ENCODE measurements around the gene OSBPL1A.

Gene OSBPL1A

GRCh38 chr18:24413148-24413547, 15.5 kb upstream of the OSBPL1A start:
- Histone ChIP-seq H3K27ac (ENCODE audit: low read length) (no peak overlapping the region), H3K4me2 (ENCODE audit: low read length) (no peak overlapping the region), H3K36me3 (replicated peaks; ENCODE audit: low read depth, low read length) (no peaks in the 10 kb centered on the region), H3K4me1 (ENCODE audit: low read length) (peaks cover 7% of the 10 kb centered on the region), H2AFZ (ENCODE audit: low read depth, low read length) (no peak overlapping the region), H3K9ac (ENCODE audit: low read length) (no peak overlapping the region), H4K20me1 (ENCODE audit: insufficient read depth, low read length) (no peaks in the 10 kb centered on the region), H3K9me3 (ENCODE audit: insufficient read depth, low read length) (no peaks in the 10 kb centered on the region), H3K27me3 (ENCODE audit: low read depth, low read length) (0 out of 2 replicates have a peak, but pooled peaks cover 3% of the 10 kb centered on the region), H3K4me3 (ENCODE audit: low read length) (no peak overlapping the region), H3K79me2 (ENCODE audit: low read length) (no peaks in the 10 kb centered on the region)
- no peak for TF ChIP-seq EZH2phosphoT487 (IDR thresholded peaks at IDR 0.05; ENCODE audit: low read depth)
- TF ChIP-seq CTCF (IDR thresholded peaks at IDR 0.05; ENCODE audit: low read depth, low read length), result no peak

DNA sequence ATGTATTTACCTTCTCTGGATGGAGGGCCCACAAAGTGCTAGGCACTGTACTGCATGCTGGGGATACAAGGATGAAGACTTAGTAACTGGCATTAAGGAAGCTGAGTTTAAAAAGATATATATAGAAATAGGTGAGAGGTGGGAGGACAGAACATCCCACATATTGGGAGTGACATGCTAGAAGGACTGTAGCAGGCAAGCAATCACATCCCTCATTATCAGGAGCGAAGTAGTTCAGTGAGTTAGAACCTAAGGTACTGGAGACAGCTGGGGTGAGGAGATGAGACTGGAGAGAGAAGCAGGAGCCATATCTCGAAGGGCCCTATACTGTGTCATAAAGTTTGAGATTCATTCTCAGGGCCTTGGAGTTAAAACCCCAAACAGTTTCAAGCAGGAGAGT, 10.9 kb upstream of the OSBPL1A start:
- no peaks in the 10 kb centered on the region for H3K36me3 ChIP-seq (replicated peaks; ENCODE audit: low read depth, low read length)
- no peak overlapping the region for H3K4me3 ChIP-seq (ENCODE audit: low read length)
- H3K4me1 ChIP-seq (ENCODE audit: low read length), result no peaks in the 10 kb centered on the region
- no peaks in the 10 kb centered on the region for H4K20me1 ChIP-seq (ENCODE audit: insufficient read depth, low read length)
- H3K79me2 ChIP-seq (ENCODE audit: low read length), result no peaks in the 10 kb centered on the region
- 0 out of 2 replicates have a peak, but pooled peaks cover 3% of the 10 kb centered on the region for H3K27me3 ChIP-seq (ENCODE audit: low read depth, low read length)
- TF ChIP-seq CTCF (IDR thresholded peaks at IDR 0.05; ENCODE audit: low read depth, low read length) (no peak), EZH2phosphoT487 (IDR thresholded peaks at IDR 0.05; ENCODE audit: low read depth) (no peak)
- H3K27ac ChIP-seq (ENCODE audit: low read length), result no peak overlapping the region
- H3K4me2 ChIP-seq (ENCODE audit: low read length), result no peak overlapping the region
- no peak overlapping the region for H2AFZ ChIP-seq (ENCODE audit: low read depth, low read length)
- no peak overlapping the region for H3K9ac ChIP-seq (ENCODE audit: low read length)
- no peaks in the 10 kb centered on the region for H3K9me3 ChIP-seq (ENCODE audit: insufficient read depth, low read length)

DNA sequence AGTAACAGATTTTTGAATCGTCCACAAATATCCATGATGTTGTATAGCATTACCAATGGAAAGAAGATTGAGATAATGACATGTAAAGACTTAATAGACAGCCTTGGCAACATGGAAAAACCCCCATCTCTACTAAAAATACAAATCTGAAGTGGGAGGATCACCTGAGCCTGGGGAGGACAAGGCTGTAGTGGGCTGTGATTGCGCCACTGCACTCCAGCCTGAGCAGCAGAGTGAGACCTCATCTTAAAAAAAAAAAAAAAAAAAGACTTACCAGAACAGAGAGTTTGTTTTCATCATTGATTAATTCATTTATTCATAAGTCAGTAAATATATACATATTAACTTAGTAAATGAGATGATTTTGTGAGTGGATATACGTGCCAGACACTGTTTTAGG, 7.0 kb upstream of the OSBPL1A start:
- TF ChIP-seq CTCF (IDR thresholded peaks at IDR 0.05; ENCODE audit: low read depth, low read length), result no peak
- no peak for TF ChIP-seq EZH2phosphoT487 (IDR thresholded peaks at IDR 0.05; ENCODE audit: low read depth)
- H3K27ac ChIP-seq (ENCODE audit: low read length), result no peak overlapping the region
- no peaks in the 10 kb centered on the region for H3K36me3 ChIP-seq (replicated peaks; ENCODE audit: low read depth, low read length)
- H3K79me2 ChIP-seq (ENCODE audit: low read length), result no peaks in the 10 kb centered on the region
- H3K4me2 ChIP-seq (ENCODE audit: low read length), result no peak overlapping the region
- H3K4me1 ChIP-seq (ENCODE audit: low read length), result peaks cover 11% of the 10 kb centered on the region
- no peaks in the 10 kb centered on the region for H3K9me3 ChIP-seq (ENCODE audit: insufficient read depth, low read length)
- no peak overlapping the region for H2AFZ ChIP-seq (ENCODE audit: low read depth, low read length)
- no peak overlapping the region for H3K4me3 ChIP-seq (ENCODE audit: low read length)
- H3K9ac ChIP-seq (ENCODE audit: low read length), result no peak overlapping the region
- peaks cover 7% of the 10 kb centered on the region; the same call in 1 of the 2 replicates for H3K27me3 ChIP-seq (ENCODE audit: low read depth, low read length)
- no peaks in the 10 kb centered on the region for H4K20me1 ChIP-seq (ENCODE audit: insufficient read depth, low read length)

GRCh38 chr18:24403076-24403475, 5.5 kb upstream of the OSBPL1A start:
- H3K79me2 ChIP-seq (ENCODE audit: low read length), result no peaks in the 10 kb centered on the region
- H2AFZ ChIP-seq (ENCODE audit: low read depth, low read length), result no peak overlapping the region

More at GRCh38 chr18:24403076-24403475, 5.5 kb upstream of the OSBPL1A start:
- H3K4me1 ChIP-seq (ENCODE audit: low read length), result peaks cover 11% of the 10 kb centered on the region
- no peak overlapping the region for H3K27ac ChIP-seq (ENCODE audit: low read length)
- no peaks in the 10 kb centered on the region for H3K36me3 ChIP-seq (replicated peaks; ENCODE audit: low read depth, low read length)
- TF ChIP-seq EZH2phosphoT487 (IDR thresholded peaks at IDR 0.05; ENCODE audit: low read depth) (no peak), CTCF (IDR thresholded peaks at IDR 0.05; ENCODE audit: low read depth, low read length) (no peak)
- no peak overlapping the region for H3K9ac ChIP-seq (ENCODE audit: low read length)
- no peak overlapping the region for H3K4me3 ChIP-seq (ENCODE audit: low read length)
- H3K4me2 ChIP-seq (ENCODE audit: low read length), result no peak overlapping the region
- no peaks in the 10 kb centered on the region for H4K20me1 ChIP-seq (ENCODE audit: insufficient read depth, low read length)
- no peaks in the 10 kb centered on the region for H3K9me3 ChIP-seq (ENCODE audit: insufficient read depth, low read length)
- H3K27me3 ChIP-seq (ENCODE audit: low read depth, low read length), result peaks cover 4% of the 10 kb centered on the region; the same call in 1 of the 2 replicates

Data from OCI-LY3 (cell line).